Choroid plexus epithelial cell (primary cell): Measurements from ENCODE around the gene ZNF32.
A peak's percentile ranks its signal among the peaks of the same experiment; 100 is the strongest.

Experiments
- DNase-seq: peaks from one replicate; pipeline ENCODE4 v3.0.0-alpha.2; 2010; ENCODE audit warnings: low read depth
- H3K4me3 ChIP-seq: 2 replicates; pipeline ENCODE4 v1.5.1; 2011; ENCODE audit warnings: low read depth, mild to moderate bottlenecking, control low read depth, low read length, moderate library complexity
- CTCF ChIP-seq: conservative IDR thresholded peaks from 2 replicates; pipeline ENCODE4 v1.5.1; 2011; ENCODE audit warnings: low read depth, mild to moderate bottlenecking, control low read depth, inconsistent platforms, low read length, moderate library complexity

Gene ZNF32

GRCh38 chr10:43674553-43675210 lies 26.0 kb upstream of the ZNF32 start:
- DNase-seq = no peak
- no peak for TF ChIP-seq CTCF
- no peak overlapping the region for H3K4me3 ChIP-seq

GRCh38 chr10:43673471-43673870 lies 24.8 kb upstream of the ZNF32 start:
- DNase-seq = no peak
- TF ChIP-seq CTCF = no peak
- no peak overlapping the region for H3K4me3 ChIP-seq

GRCh38 chr10:43671659-43672531 lies 23.2 kb upstream of the ZNF32 start:
- TF ChIP-seq CTCF = peak; percentile 79
- DNase-seq = peak; percentile 76
- no peak overlapping the region for H3K4me3 ChIP-seq

GRCh38 chr10:43669386-43669785 lies 20.7 kb upstream of the ZNF32 start:
- DNase-seq = no peak
- H3K4me3 ChIP-seq = no peak overlapping the region
- TF ChIP-seq CTCF = no peak

GRCh38 chr10:43667761-43668386 lies 19.2 kb upstream of the ZNF32 start:
- TF ChIP-seq CTCF = no peak
- DNase-seq = no peak
- peak overlapping the region; percentile 49 for H3K4me3 ChIP-seq

GRCh38 chr10:43667317-43667731 lies 18.6 kb upstream of the ZNF32 start:
- DNase-seq = peak; percentile 40
- H3K4me3 ChIP-seq = peak overlapping the region; percentile 49
- TF ChIP-seq CTCF = peak; percentile 58
